ENCODE data around the gene MAP2K6. TPM values are rescaled to one million over a fixed set of nuclear protein-coding genes. Genes with fewer than 3 reads are reported as not detected.
A peak's percentile ranks its signal among the peaks of the same experiment; 100 is the strongest.

Gene MAP2K6
- total RNA-seq, 1 experiment from 2014 or later = 0.06 TPM

DNA sequence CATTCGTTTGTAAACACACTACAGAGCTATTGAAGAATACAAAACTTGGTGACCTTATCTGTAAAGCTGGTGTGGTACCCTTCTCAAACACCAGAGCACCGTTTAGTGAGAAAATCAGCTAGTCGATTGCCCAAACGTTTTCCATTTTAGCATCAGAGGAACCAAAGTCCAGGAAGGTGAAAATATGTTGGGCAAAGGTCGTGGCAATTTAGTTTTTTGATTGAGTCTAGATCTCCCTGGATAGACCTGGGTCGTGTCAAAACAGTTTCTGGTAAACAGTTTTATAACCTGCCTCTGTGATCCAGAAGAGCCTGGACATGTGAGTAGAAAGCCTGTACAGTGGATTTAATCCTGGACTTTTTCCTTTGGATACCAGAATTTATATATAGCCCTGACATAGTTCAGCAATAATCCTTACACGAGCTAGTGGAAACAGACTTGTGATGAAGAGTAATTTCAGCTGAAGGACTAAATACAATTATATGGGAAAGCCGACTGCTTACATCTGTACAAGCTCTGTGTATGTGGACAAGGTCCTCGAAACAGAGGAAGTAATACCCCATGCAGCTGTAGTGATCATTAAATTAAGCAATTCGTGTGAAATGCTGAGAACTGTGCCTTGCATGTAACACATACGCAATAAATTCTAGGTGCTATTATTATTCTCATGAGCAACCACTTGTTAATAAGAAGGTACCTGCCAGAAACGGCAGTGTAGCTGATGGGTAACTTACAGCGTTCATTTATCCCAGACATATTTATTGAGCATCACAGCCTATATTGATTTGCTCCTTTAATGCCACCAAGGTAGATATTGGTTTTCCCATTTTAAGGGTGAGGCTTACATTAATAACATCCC lies 72.5 kb downstream of the MAP2K6 start:
- DNase-seq (ENCODE audit: low read depth) = no peak

DNA sequence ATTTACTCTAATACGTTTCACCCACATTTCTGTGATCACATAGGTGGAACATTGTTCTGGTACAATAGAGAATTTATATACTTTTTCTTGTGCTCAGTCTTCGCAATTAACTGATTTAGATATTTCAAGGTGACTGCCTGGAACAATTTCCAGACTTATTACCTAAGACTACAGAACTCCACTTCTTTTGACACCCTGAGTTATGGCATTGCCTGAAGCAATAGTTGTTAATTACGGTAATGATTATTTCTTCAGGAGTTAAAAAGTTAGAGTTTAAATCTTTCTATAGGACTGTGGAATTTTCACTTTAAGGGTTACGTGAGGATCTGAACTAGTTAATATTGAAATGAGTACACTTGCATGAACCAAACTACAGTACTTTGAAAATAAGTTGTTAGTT lies 74.8 kb downstream of the MAP2K6 start:
- DNase-seq (ENCODE audit: low read depth) = no peak

DNA sequence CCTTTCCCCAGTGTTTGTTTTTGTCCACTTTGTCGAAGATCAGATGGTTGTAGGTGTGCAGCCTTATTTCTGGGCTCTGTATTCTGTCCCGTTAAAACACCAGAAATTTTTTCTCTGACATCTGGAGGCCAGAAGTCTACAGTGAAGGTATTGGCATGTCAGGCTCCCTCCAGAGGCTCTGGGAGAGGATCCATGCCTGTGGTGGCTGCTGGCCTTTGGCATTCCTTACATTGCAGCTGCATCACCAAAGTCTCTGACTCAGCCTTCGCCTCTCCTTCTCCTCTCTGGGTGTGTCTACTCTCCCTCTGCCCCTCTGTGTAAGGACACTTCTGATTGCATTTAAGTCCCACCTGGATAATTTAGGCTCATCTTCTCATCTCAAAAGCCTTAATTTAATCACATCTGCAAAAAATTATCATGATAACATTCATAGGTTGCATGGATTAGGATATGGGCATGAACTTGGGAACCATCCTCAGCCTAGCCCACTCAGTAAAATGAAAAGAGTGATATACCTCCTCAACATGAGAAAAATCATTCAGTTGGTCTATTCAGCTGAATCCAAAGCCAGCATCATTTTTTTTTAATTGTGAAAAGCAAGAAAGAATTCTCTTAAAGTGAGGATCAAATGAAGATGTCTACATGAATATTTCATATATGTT lies 78.0 kb downstream of the MAP2K6 start:
- DNase-seq (ENCODE audit: low read depth) = peak; percentile 53

DNA sequence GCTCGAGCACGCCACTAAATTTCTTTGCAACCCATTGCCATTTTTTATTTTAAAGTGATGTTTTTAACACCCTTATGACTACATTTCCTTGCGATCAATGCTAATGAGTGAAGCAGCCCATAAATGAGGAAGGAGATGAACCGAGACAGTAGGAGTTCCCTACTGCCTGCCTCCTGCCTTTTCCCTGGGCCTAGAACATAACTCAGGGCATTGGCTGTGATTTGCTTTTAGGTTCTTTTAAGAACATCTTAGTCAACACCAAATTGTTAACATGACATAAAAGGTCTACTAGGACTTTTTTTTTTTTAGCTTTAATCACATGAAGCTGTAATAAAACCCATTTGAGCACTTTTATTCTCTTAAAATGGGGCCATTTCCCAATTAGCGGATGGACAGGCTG lies 81.3 kb downstream of the MAP2K6 start:
- DNase-seq (ENCODE audit: low read depth) = no peak

DNA sequence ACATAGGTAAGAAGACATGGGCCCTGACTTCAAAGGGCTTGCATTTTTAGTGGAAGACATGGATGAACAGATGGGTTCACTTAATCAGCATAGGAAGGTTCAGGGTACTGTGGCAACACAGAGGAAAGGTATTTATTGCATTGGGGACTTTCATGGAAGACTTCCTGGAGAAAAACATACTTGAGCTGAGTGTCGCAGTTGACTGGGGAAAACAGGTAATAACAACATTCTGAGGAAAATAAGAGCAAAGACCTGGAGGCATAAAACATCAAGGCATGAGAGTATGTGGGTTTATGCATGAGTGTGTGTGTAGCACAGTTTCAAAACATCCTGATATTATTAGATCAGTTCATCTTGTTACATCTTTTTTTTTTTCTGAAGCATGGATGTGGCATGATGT lies 82.7 kb downstream of the MAP2K6 start:
- DNase-seq (ENCODE audit: low read depth) = no peak

DNA sequence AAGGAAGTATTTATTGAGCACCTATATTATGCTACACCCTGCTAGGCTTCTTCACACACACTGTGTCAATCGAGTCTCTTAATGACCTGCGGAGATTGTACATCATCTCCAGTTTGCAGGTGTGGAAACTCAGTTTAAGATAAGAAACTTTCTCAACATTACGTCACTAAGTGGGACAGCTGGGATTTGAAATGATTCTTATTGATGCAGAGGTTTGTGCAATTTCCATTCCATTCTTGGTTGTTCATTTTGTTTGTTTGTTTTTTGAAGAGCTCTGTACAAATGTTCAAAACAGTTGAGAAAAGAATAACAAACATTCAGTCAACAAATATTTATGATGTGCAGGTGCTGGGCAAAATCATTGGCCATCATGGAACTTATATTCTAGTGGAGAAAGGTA lies 84.8 kb downstream of the MAP2K6 start:
- peak; percentile 13 for DNase-seq (ENCODE audit: low read depth)

DNA sequence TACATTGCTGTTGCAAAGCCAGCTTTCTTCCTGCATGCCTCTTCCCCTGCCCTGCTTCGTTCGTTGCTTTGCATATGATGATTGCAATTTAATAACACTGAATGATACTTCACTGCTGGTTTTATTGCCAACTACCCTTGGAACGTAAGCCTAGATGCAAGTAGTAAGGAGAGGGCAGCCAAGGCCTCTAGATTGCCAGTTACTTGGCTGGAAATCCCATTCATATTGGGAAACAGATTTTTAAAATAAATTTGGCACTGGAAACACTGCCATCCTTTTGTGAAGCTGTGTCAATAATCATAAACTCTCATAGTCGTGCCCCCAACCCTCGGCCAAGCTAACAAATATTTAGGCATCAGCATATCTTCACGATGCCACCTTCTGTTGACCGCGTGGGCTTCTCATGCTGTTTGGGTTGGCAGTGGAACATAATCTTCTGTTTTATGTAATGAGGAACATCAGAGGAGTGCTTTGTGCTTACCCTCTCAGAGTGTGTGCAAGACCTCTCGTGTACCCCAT lies 86.5 kb downstream of the MAP2K6 start:
- DNase-seq (ENCODE audit: low read depth) = no peak

DNA sequence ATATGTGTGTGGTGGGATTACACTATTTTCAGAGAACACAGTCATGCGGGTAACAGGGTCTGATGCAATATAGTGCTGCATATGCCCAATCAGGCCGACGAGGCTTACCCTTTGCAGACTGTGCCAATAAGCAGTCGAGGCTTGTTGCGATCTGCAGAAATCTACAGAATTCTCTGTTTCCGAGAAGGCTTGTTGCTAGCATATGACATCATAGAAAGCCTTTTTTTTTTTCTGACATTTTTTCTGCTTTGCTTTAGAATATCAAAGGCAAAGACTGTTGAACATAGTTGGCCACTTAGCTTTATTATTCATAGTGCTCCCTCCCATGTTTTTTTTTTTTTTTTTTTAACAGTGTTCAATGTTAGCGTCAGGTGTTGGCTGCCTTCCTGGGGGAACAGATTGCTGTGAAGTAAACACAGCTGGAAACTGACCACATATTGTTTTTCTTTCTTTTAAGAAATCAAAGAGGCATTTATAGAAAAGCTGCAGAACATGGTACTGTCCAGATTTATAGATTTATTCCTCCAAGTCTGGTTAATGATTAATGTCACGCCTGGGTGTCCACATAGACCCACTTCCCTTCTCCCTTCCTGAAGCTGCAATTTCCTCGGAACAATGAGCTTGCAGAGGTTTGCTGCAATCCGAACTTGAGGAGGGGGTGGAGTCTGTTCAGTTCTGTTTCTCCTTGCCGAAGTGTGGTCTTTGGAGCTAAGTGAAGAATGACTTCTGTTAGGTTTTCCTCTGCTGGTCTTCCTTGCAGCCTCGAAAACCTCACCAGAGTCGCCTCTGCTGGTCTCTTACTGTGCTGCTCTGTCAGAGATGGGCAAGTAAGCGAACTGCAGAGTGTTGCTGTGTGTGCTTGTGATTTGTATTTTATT lies 87.3 kb downstream of the MAP2K6 start:
- peak; percentile 53 for DNase-seq (ENCODE audit: low read depth)

DNA sequence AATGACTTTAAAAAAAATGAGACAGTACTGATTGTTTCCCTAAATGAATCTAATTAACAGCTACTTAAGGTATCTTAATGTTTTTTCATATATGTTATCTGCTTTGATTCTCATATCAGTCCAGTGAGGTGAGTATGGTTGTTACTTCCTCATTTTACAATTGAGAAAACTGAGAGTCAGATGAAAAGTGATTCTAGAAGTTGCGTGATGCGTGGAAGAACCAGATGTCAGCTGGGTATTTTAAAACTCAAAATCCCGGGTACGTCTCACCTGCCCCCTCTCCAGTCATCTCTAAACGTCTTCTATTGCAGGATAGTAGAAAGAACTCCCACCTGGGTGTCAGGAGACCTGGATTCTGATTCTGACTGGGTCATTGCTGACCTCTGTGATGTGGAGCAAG lies 89.2 kb downstream of the MAP2K6 start:
- DNase-seq (ENCODE audit: low read depth) = no peak

DNA sequence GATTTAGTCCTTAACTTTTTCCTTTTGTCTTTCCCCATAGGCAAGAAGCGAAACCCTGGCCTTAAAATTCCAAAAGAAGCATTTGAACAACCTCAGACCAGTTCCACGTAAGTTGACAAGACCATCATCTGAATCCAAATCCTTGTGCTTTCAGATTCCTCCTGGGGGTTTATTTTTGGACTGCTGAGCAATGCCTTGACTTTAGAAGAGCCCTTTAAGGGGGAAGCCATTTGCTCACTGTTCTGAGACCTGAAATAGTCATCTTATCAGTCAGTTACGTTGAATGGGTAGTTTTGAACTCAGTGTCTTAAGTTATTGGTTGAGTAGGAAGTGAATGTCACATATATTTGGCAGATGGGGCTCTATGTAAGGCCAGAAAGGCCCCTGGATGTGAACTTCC lies 91.2 kb downstream of the MAP2K6 start:
- DNase-seq (ENCODE audit: low read depth) = no peak

DNA sequence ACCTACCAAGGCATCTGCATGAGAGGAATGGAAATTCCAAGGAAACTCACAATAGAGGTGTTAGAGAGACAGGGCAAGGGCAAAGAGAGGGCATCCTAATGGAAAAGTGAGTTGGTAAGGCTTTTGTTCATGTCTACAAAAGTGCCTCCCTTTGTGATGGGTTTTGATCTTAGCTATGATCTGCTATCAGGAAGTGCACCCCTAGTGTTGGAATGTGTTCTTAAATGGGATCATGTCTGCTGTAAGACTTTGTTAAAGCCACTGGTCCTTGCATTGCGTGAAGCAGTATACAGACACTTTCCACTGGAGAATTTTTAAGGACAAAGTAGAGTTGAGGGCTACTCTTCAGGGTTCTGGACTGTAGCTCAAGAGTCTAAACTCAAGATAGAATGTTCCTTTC lies 92.0 kb downstream of the MAP2K6 start:
- peak; percentile 15 for DNase-seq (ENCODE audit: low read depth)

DNA sequence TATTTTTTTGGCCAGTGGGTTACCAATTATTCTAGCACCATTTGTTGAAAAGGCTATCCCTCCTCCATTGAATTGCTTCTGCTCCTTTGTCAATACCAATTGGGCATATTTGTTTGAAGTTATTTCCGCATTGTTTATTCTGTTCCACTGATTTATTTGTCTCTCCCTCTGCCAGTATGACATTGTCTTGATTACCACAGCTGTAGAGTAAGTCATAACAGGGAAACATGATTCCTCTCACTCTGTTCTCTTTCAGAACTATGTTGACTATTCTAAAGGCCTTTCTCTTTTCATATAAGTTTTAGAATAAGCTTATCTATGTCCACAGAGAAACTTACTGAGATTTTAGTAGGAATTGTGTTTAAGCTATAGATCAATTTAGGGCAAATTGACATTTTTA lies 94.3 kb downstream of the MAP2K6 start:
- DNase-seq (ENCODE audit: low read depth) = no peak

DNA sequence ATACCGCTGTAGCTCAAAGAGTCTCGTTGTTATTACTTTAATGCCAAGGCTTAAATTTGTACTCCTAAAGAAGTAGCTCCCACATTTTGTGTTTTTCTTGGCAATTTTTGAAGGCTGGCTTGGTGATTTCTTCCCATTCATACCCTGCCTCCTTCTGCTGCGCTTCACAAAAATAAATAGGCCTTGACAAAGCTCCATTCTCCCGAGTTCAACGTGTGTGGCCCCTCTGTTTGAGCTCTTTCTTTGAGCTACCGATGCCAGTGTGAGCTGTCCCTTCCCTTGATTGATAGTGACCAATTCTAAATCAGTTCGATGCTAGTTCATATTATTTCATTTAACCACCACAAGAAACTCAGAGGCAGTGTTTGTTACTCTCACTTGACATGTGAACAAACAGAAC lies 96.8 kb downstream of the MAP2K6 start:
- DNase-seq (ENCODE audit: low read depth) = no peak

DNA sequence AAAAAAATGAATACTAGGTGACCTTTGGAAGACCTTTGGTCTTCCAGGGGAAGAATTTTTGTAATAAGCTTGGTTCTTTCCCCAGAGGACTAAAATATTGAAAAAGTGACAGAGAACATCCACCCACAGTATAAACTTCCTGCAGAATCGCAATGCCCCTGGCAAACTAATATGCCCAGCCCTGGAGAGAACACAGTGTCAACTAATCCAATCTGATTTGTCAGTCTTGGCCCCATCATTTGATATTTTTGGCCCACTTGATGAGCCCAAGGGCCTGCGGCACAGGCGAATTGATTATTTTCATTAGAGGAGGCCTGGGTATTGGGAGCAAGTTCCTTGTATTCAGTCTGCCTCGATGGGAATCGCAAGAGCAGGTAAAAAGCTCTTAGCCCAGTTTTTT lies 98.4 kb downstream of the MAP2K6 start:
- no peak for DNase-seq (ENCODE audit: low read depth)

DNA sequence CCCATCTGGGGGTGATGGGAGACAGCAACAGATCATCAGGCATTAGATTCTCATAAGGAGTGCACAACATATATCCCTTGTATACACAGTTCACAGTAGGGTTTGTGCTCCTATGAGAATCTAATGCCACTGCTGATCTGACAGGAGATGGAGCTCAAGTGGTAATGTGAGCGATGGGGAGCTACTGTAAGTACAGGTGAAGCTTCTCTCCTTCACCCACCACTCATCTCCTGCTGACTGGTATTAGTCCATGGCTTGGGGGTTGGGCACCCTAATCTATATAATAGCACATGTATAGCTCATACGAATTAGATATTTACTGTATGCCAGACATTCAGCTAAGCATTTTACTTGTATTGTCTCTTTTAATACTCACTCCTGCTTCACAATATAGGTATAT lies 101.7 kb downstream of the MAP2K6 start:
- DNase-seq (ENCODE audit: low read depth) = no peak

DNA sequence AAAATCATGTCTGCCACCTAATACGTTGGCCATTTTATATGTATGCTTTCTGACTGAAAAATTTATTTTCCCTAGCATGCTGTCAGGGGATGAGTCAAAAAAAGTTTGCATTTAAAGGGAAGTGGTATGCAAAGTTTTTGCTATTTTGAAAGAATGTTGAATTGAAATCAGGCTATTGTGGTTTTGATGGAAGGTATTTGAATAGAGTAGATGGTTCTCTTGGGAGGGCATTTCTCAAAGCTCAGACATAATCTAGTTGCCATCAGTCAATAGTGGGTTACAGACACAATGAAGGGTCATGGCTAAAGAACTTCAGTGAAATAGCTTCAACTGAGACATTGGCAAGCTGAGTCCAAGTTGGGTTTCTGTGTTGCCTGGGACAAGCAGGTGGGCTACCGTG lies 102.4 kb downstream of the MAP2K6 start:
- no peak for DNase-seq (ENCODE audit: low read depth)

DNA sequence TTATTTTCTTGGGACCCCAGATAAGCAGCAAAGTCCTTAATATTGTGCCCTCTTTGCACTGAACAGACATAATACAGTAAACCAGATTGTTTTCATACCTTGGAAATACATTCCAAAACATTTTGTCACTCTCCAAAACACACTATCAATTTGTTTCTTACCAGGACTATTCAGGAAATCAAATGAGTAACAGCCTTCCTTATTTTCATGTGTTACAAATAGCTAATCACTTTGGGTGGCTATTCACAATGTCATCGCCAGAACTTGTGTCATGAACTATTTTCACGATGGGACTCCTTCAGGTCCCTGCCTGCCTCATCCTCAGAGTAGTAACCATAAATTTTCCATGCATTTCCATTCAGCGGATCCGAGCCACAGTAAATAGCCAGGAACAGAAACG lies 104.5 kb downstream of the MAP2K6 start:
- DNase-seq (ENCODE audit: low read depth) = no peak

DNA sequence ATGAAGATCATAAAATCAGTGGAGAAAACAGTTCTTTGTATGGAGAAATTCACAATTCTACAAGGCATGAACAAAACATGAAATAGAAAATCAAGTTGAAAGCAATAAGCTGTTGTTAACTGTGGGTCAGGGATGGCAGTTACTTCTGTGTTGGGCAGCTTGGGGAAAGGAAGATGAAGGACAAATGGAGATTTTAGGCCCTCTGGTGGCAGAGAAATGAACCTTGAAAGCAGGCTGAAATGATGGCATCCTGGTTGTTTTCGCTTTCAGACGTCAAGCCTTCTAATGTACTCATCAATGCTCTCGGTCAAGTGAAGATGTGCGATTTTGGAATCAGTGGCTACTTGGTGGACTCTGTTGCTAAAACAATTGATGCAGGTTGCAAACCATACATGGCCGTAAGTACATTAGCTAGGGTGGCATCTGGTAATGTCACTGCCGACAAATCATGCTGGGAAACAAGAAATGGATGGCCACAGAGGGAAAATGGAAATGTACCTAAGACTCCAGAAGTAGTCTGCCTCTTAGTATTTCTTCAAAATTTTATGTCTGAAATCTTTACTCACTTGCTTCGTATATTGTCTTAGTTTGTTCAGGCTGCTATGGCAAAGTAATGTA lies 108.9 kb downstream of the MAP2K6 start:
- peak; percentile 49 for DNase-seq (ENCODE audit: low read depth)

DNA sequence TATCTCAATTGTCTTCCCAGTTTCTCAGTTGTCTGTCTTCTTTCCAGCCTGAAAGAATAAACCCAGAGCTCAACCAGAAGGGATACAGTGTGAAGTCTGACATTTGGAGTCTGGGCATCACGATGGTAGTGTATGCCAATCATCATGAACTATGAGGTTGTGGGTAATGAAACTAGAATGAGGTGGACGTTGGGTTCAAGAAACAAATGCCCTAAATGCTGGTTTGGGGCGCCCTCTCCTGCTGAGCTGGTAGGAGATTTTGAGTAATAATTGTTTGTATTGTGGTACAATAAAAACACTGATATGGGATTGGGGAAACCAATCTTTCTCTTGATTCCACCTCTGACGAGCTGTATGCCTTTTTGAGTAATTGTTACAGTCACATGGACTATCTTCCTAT lies 110.4 kb downstream of the MAP2K6 start:
- DNase-seq (ENCODE audit: low read depth) = no peak

DNA sequence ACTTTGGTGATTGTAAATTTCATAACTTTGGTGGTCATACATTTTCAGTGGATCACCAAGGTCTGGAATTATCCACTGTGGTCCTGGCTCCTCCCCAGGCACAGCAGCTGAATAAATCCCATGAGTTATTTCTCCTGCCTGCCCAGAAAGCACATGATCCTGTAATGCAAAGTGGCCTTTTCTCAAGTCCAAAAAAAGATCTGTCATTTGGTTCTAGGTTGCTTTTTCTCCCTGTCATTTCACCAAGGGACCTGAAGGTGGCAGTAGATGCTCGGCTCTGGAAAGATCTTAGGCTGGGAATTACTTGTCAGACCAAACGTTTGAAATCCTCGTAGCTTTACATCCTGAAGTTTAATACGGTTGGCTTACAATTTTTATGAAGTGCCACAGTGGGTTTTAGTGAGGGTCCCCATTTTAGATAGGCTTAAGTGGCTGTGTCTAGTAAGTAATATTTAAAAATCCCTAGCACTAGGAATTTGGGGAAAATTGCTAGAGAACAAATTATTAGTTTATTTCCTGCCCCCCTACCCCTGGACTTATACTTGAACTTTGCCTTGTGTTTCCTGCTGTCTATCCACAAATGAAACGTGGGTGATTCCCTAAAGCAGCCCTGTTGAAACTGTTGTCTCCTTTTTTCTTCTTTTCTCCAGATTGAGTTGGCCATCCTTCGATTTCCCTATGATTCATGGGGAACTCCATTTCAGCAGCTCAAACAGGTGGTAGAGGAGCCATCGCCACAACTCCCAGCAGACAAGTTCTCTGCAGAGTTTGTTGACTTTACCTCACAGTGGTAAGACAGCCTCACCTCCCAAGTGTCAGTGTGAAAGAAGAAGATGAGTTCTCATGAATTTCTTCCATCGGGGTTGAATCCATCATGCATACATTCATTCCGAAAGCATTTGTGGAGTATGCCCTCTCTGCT lies 111.7 kb downstream of the MAP2K6 start:
- peak; percentile 83 for DNase-seq (ENCODE audit: low read depth)

Measured in LHCN-M2 (cell line).